Mononuclear cell (primary cell): ENCODE results near the gene ADAM17. TPM values are rescaled to one million over a fixed set of nuclear protein-coding genes. Genes with fewer than 3 reads are reported as not detected.
A peak's percentile ranks its signal among the peaks of the same experiment; 100 is the strongest.
"Not testable (repeated sequence)": the region's sequence is repeated elsewhere in the genome, so short reads cannot be mapped to it uniquely, and the experiment has no call there.

Source experiments
- H3K27me3 ChIP-seq: 2 replicates; pipeline ENCODE4 v1.6.0; 2011; ENCODE audit warnings: low read length, control low read depth; ENCODE audit not compliant: insufficient read depth
- H3K4me1 ChIP-seq: 2 replicates; pipeline ENCODE4 v1.5.1; 2011; ENCODE audit warnings: mild to moderate bottlenecking, low read length, control low read depth; ENCODE audit not compliant: insufficient read depth
- H3K4me3 ChIP-seq: 2 replicates; pipeline ENCODE4 v1.5.1; 2011; ENCODE audit warnings: mild to moderate bottlenecking, low read length, moderate library complexity
- H3K9me3 ChIP-seq: 2 replicates; pipeline ENCODE4 v1.5.1; 2011; ENCODE audit warnings: low read depth, mild to moderate bottlenecking, control low read depth, low read length
- total RNA-seq: library from RNA; depleted of rRNA; stranded (reverse); fragments of >200 nt; gene quantifications from one replicate; pipeline ENCODE4 v1.2.3, GENCODE V29; 2012

Gene ADAM17
- total RNA-seq, result 47.2 TPM

- Histone ChIP-seq H3K9me3 (no peaks in the 10 kb centered on the region), H3K4me1 (peaks cover 45% of the 10 kb centered on the region)
Measured at GRCh38 chr2:9555297-9556120, at the start of gene ADAM17. ADAM17 (minus strand) TSS chr2:9555830; CDS start chr2:9555605, 225 bp downstream.

GRCh38 chr2:9602412-9602811 is 46.8 kb upstream of the ADAM17 start:
- Histone ChIP-seq H3K4me3 (no peak overlapping the region), H3K9me3 (no peaks in the 10 kb centered on the region), H3K4me1 (peaks cover 4% of the 10 kb centered on the region), H3K27me3 (no peaks in the 10 kb centered on the region)

More at GRCh38 chr2:9555297-9556120, at the start of gene ADAM17:
- Histone ChIP-seq H3K27me3 (no peaks in the 10 kb centered on the region), H3K4me3 (peak within 1 kb of the TSS; percentile 98)

GRCh38 chr2:9601397-9601796 is 45.8 kb upstream of the ADAM17 start:
- Histone ChIP-seq H3K4me3 (no peak overlapping the region), H3K4me1 (peaks cover 3% of the 10 kb centered on the region), H3K9me3 (no peaks in the 10 kb centered on the region), H3K27me3 (no peaks in the 10 kb centered on the region)

- H3K4me3 ChIP-seq, result no peak overlapping the region
- H3K27me3 ChIP-seq, result no peaks in the 10 kb centered on the region
- no peaks in the 10 kb centered on the region for H3K9me3 ChIP-seq
- peaks cover 13% of the 10 kb centered on the region for H3K4me1 ChIP-seq
Measured at GRCh38 chr2:9599430-9599829, 43.8 kb upstream of the ADAM17 start.

GRCh38 chr2:9596621-9597311 is 41.1 kb upstream of the ADAM17 start:
- no peak overlapping the region for H3K4me3 ChIP-seq
- H3K4me1 ChIP-seq, result peaks cover 19% of the 10 kb centered on the region
- H3K27me3 ChIP-seq, result no peaks in the 10 kb centered on the region
- no peaks in the 10 kb centered on the region for H3K9me3 ChIP-seq

- Histone ChIP-seq H3K4me1 (peaks cover 19% of the 10 kb centered on the region), H3K9me3 (no peaks in the 10 kb centered on the region), H3K4me3 (no peak overlapping the region)
Measured at GRCh38 chr2:9595746-9596145, 40.1 kb upstream of the ADAM17 start.

GRCh38 chr2:9595256-9595655 is 39.6 kb upstream of the ADAM17 start:
- not testable (repeated sequence) for H3K27me3 ChIP-seq, H3K4me3 ChIP-seq, H3K9me3 ChIP-seq
- peaks cover 19% of the 10 kb centered on the region for H3K4me1 ChIP-seq

More at GRCh38 chr2:9595746-9596145, 40.1 kb upstream of the ADAM17 start:
- no peaks in the 10 kb centered on the region for H3K27me3 ChIP-seq

GRCh38 chr2:9594366-9595054 is 38.9 kb upstream of the ADAM17 start:
- peaks cover 19% of the 10 kb centered on the region for H3K4me1 ChIP-seq
- no peaks in the 10 kb centered on the region for H3K27me3 ChIP-seq
- H3K9me3 ChIP-seq, result no peaks in the 10 kb centered on the region
- H3K4me3 ChIP-seq, result no peak overlapping the region

GRCh38 chr2:9593925-9594324 is 38.3 kb upstream of the ADAM17 start:
- peaks cover 19% of the 10 kb centered on the region for H3K4me1 ChIP-seq
- no peak overlapping the region for H3K4me3 ChIP-seq

GRCh38 chr2:9592699-9593098 is 37.1 kb upstream of the ADAM17 start:
- peaks cover 19% of the 10 kb centered on the region for H3K4me1 ChIP-seq
- H3K4me3 ChIP-seq, result no peak overlapping the region
- no peaks in the 10 kb centered on the region for H3K27me3 ChIP-seq
- H3K9me3 ChIP-seq, result no peaks in the 10 kb centered on the region

More at GRCh38 chr2:9593925-9594324, 38.3 kb upstream of the ADAM17 start:
- Histone ChIP-seq H3K27me3 (no peaks in the 10 kb centered on the region), H3K9me3 (no peaks in the 10 kb centered on the region)

- Histone ChIP-seq H3K27me3 (no peaks in the 10 kb centered on the region), H3K9me3 (no peaks in the 10 kb centered on the region), H3K4me1 (peaks cover 14% of the 10 kb centered on the region), H3K4me3 (no peak overlapping the region)
Measured at GRCh38 chr2:9590641-9591040, 35.0 kb upstream of the ADAM17 start.

- Histone ChIP-seq H3K4me1 (no peaks in the 10 kb centered on the region), H3K9me3 (no peaks in the 10 kb centered on the region), H3K4me3 (no peak overlapping the region), H3K27me3 (no peaks in the 10 kb centered on the region)
Measured at GRCh38 chr2:9586465-9586864, 30.8 kb upstream of the ADAM17 start.

- no peaks in the 10 kb centered on the region for H3K27me3 ChIP-seq
- no peak overlapping the region for H3K4me3 ChIP-seq
- no peaks in the 10 kb centered on the region for H3K4me1 ChIP-seq
- H3K9me3 ChIP-seq, result no peaks in the 10 kb centered on the region
Measured at GRCh38 chr2:9585486-9585885, 29.9 kb upstream of the ADAM17 start.

GRCh38 chr2:9584902-9585301 is 29.3 kb upstream of the ADAM17 start:
- not testable (repeated sequence) for H3K27me3 ChIP-seq, H3K4me3 ChIP-seq, H3K9me3 ChIP-seq, H3K4me1 ChIP-seq

- Histone ChIP-seq H3K4me3 (no peak overlapping the region), H3K27me3 (no peaks in the 10 kb centered on the region), H3K4me1 (no peaks in the 10 kb centered on the region), H3K9me3 (no peaks in the 10 kb centered on the region)
Measured at GRCh38 chr2:9582624-9583023, 27.0 kb upstream of the ADAM17 start.
